IMR-90 (cell line): Measurements from ENCODE around the gene C16orf74. TPM values are rescaled to one million over a fixed set of nuclear protein-coding genes. Genes with fewer than 3 reads are reported as not detected.

ENCODE experiments used
- ATAC-seq: fragments of 200-7000 bp; cut with Tn5 transposase; 2 replicates; pipeline ENCODE4 v1.9.1; 2020; ENCODE audit warnings: low read depth, mild to moderate bottlenecking, moderate library complexity
- BruUV-seq: library from RNA; stranded (reverse); fragments of 400-500 nt; replicated peaks from 2 replicates; lab custom pipeline; 2021; lab: Mats Ljungman, UMichigan
- CTCF ChIA-PET: fragments of 300-600 bp; formaldehyde crosslinking; extraction: SDS; loops from one replicate; lab custom pipeline; 2021; ENCODE audit warnings: antibody characterized with exemption; lab: Yijun Ruan, JAX
- POLR2A ChIA-PET: fragments of 300-600 bp; sonication (Branson Sonifier 250); formaldehyde crosslinking; loops from one replicate; lab custom pipeline; 2022; ENCODE audit warnings: antibody characterized with exemption; ENCODE audit not compliant: unreplicated experiment; lab: Charles Lee
- DNase-seq: peaks from one replicate; pipeline ENCODE4 v3.0.0; 2013
- H2AFZ ChIP-seq: replicated peaks from 2 replicates; pipeline ENCODE3; 2013; ENCODE audit warnings: low read length, mild to moderate bottlenecking; ENCODE audit not compliant: poor library complexity
- H2AK5ac ChIP-seq: 2 replicates; pipeline ENCODE4 v1.6.1; 2013; ENCODE audit warnings: low read depth, low read length, inconsistent platforms
- H2AK9ac ChIP-seq: replicated peaks from 2 replicates; pipeline ENCODE3; 2013; ENCODE audit warnings: mild to moderate bottlenecking, low read depth, low read length, moderate library complexity; ENCODE audit not compliant: poor library complexity
- H2BK120ac ChIP-seq: 2 replicates; pipeline ENCODE4 v1.6.1; 2013; ENCODE audit warnings: low read depth, low read length, inconsistent platforms
- H2BK15ac ChIP-seq: 3 replicates; pipeline ENCODE4 v1.6.1; 2013; ENCODE audit warnings: low read depth, low read length, inconsistent platforms
- H2BK20ac ChIP-seq: 2 replicates; pipeline ENCODE4 v1.6.1; 2013; ENCODE audit warnings: low read depth, mild to moderate bottlenecking, inconsistent platforms, low read length, moderate library complexity
- H2BK5ac ChIP-seq: 2 replicates; pipeline ENCODE4 v1.6.1; 2013; ENCODE audit warnings: mild to moderate bottlenecking, low read depth, low read length, inconsistent platforms; ENCODE audit not compliant: poor library complexity, severe bottlenecking
- H3K14ac ChIP-seq: replicated peaks from 2 replicates; pipeline ENCODE4 v1.6.1; 2013; ENCODE audit warnings: low read depth, low read length, inconsistent platforms
- H3K18ac ChIP-seq: 2 replicates; pipeline ENCODE4 v1.6.1; 2013; ENCODE audit warnings: low read depth, low read length, control low read depth
- H3K23ac ChIP-seq: 2 replicates; pipeline ENCODE4 v1.6.1; 2013; ENCODE audit warnings: low read depth, low read length, inconsistent platforms
- H3K27ac ChIP-seq: 2 replicates; pipeline ENCODE4 v1.5.1; 2013; ENCODE audit warnings: mild to moderate bottlenecking, control low read depth, low read length; ENCODE audit not compliant: insufficient read depth
- H3K27me3 ChIP-seq: 2 replicates; pipeline ENCODE4 v1.6.1; 2013; ENCODE audit warnings: low read length; ENCODE audit not compliant: control insufficient read depth, insufficient read depth
- H3K36me3 ChIP-seq: 2 replicates; pipeline ENCODE4 v1.6.1; 2013; ENCODE audit warnings: low read length, mixed read lengths; ENCODE audit not compliant: control insufficient read depth, insufficient read depth
- H3K4ac ChIP-seq: 2 replicates; pipeline ENCODE4 v1.6.1; 2013; ENCODE audit warnings: low read depth, low read length, inconsistent platforms
- H3K4me1 ChIP-seq: 2 replicates; pipeline ENCODE4 v1.6.1; 2013; ENCODE audit warnings: low read length, mixed read lengths; ENCODE audit not compliant: control insufficient read depth, insufficient read depth
- H3K4me2 ChIP-seq: 2 replicates; pipeline ENCODE4 v1.6.1; 2013; ENCODE audit warnings: low read depth, mild to moderate bottlenecking, control low read depth, low read length, moderate library complexity
- H3K4me3 ChIP-seq: 2 replicates; pipeline ENCODE4 v1.5.1; 2013; ENCODE audit warnings: low read depth, mild to moderate bottlenecking, control low read depth, low read length, moderate library complexity; ENCODE audit not compliant: insufficient read depth
- H3K56ac ChIP-seq: 2 replicates; pipeline ENCODE4 v1.6.1; 2013; ENCODE audit warnings: low read length, inconsistent platforms; ENCODE audit not compliant: insufficient read depth; ENCODE audit errors: extremely low read depth
- H3K79me1 ChIP-seq, 2 experiments: 2 replicates each; pipeline ENCODE4 v1.6.1; 2013; ENCODE audit warnings: low read length in 2 of 2, inconsistent platforms in 1 of 2, low read depth in 1 of 2
- H3K9ac ChIP-seq: 2 replicates; pipeline ENCODE4 v1.6.1; 2013; ENCODE audit warnings: low read depth, low read length, control low read depth
- H3K9me1 ChIP-seq: 2 replicates; pipeline ENCODE4 v1.6.1; 2013; ENCODE audit warnings: low read length, inconsistent platforms; ENCODE audit not compliant: insufficient read depth
- H3K9me3 ChIP-seq: 2 replicates; pipeline ENCODE4 v1.6.1; 2013; ENCODE audit warnings: low read length; ENCODE audit not compliant: control insufficient read depth, insufficient read depth
- H4K20me1 ChIP-seq: 2 replicates; pipeline ENCODE4 v1.6.1; 2013; ENCODE audit warnings: low read length, inconsistent platforms; ENCODE audit not compliant: insufficient read depth
- H4K5ac ChIP-seq: 2 replicates; pipeline ENCODE4 v1.6.1; 2013; ENCODE audit warnings: mild to moderate bottlenecking, low read depth, low read length, control low read depth
- H4K8ac ChIP-seq, 2 experiments: 2 replicates each; pipeline ENCODE4 v1.6.1; 2013; ENCODE audit warnings: low read depth in 2 of 2, low read length in 2 of 2, control low read depth in 1 of 2, inconsistent platforms in 1 of 2
- H4K91ac ChIP-seq: 2 replicates; pipeline ENCODE4 v1.6.1; 2013; ENCODE audit warnings: low read depth, low read length, inconsistent platforms; ENCODE audit not compliant: insufficient read depth
- CHD1 ChIP-seq: IDR thresholded peaks from 2 replicates; pipeline ENCODE4 v1.6.1; 2012; ENCODE audit warnings: low read depth, low read length, improper control_type of control experiment
- CTCF ChIP-seq: conservative IDR thresholded peaks from 2 replicates; pipeline ENCODE4 v1.5.1; 2012; ENCODE audit warnings: mild to moderate bottlenecking, low read depth, low read length, improper control_type of control experiment
- ELK1 ChIP-seq: fragments of 150-350 bp; IDR thresholded peaks from 2 replicates; pipeline ENCODE4 v1.6.1; 2016; ENCODE audit warnings: low read depth, mild to moderate bottlenecking, low read length, moderate library complexity, borderline replicate concordance
- FOS ChIP-seq: fragments of 150-350 bp; IDR thresholded peaks from 2 replicates; pipeline ENCODE4 v1.6.1; 2016; ENCODE audit warnings: low read depth, low read length
- MAFK ChIP-seq: IDR thresholded peaks from 2 replicates; pipeline ENCODE4 v1.6.1; 2012; ENCODE audit warnings: low read depth, low read length, improper control_type of control experiment
- MXI1 ChIP-seq: IDR thresholded peaks from 2 replicates; pipeline ENCODE4 v1.6.1; 2012; ENCODE audit warnings: low read depth, mild to moderate bottlenecking, low read length, moderate library complexity, borderline replicate concordance
- POLR2A ChIP-seq: IDR thresholded peaks from 2 replicates; pipeline ENCODE4 v1.6.1; 2012; ENCODE audit warnings: mild to moderate bottlenecking, low read depth, low read length
- RAD21 ChIP-seq: IDR thresholded peaks from 2 replicates; pipeline ENCODE4 v1.6.1; 2012; ENCODE audit warnings: low read length, improper control_type of control experiment
- RCOR1 ChIP-seq: IDR thresholded peaks from 2 replicates; pipeline ENCODE4 v1.6.1; 2012; ENCODE audit warnings: mild to moderate bottlenecking, low read length, improper control_type of control experiment; ENCODE audit not compliant: insufficient replicate concordance
- RFX5 ChIP-seq: IDR thresholded peaks from 2 replicates; pipeline ENCODE4 v1.8.0; 2012; ENCODE audit warnings: low read depth, mild to moderate bottlenecking, low read length, moderate library complexity
- SMC3 ChIP-seq: fragments of 150-350 bp; IDR thresholded peaks from 2 replicates; pipeline ENCODE4 v1.6.1; 2016; ENCODE audit warnings: low read depth, mild to moderate bottlenecking, antibody characterized with exemption, low read length, moderate library complexity
- USF2 ChIP-seq: fragments of 150-350 bp; IDR thresholded peaks from 2 replicates; pipeline ENCODE4 v1.6.1; 2017; ENCODE audit warnings: mild to moderate bottlenecking, antibody characterized with exemption, low read length, low read depth
- WGBS, 2 experiments: methylation state at CpG; one replicate each; pipeline versions ENCODE4 v1.1.5 to v1.1.7; 2013; ENCODE audit warnings: missing lambda C conversion rate in 2 of 2; ENCODE audit not compliant: insufficient read length in 1 of 2; ENCODE audit errors: extremely low coverage in 2 of 2; 5-methylcytosine and 5-hydroxymethylcytosine counted together
- dilution Hi-C: fragments of 300-500 bp; cut with HindIII; formaldehyde crosslinking; loops from one replicate; pipeline ENCODE4 v1.14.3; 2018; ENCODE audit warnings: low sequenced_read_pairs; ENCODE audit not compliant: unreplicated experiment
- in situ Hi-C: fragments of 300-500 bp; cut with MboI; formaldehyde crosslinking; loops from 3 replicates; pipeline ENCODE4 v1.14.3; 2019; ENCODE audit warnings: low sequenced_read_pairs, inconsistent platforms, mixed read lengths
- intact Hi-C: fragments of 100-400 bp; cut with micrococcal nuclease; formaldehyde crosslinking; loops from 2 replicates; pipeline ENCODE4 v1.10.0; 2022
- polyA plus RNA-seq, 3 experiments: library from polyadenylated mRNA; depleted of rRNA; stranded (reverse); fragments of >200 nt; gene quantifications; 2 replicates each; pipeline ENCODE4 v1.2.3, GENCODE V29; 2012; ENCODE audit warnings: low replicate concordance in 1 of 3
- total RNA-seq: library from RNA; depleted of rRNA; stranded (reverse); fragments of >200 nt; gene quantifications from 2 replicates; pipeline ENCODE4 v1.2.3, GENCODE V29; 2012

C16orf74 gene
- total and polyA plus RNA-seq, 2 of the 4 experiments (the other 2 are of a cell fraction), result 4.5 to 12.2 TPM

GRCh38 chr16:85789773-85790172, 38.9 kb upstream of the C16orf74 start:
- in situ Hi-C loops (no loop called here), dilution Hi-C loops (no loop called here), intact Hi-C loops (no loop called here)
- ATAC-seq (no peak), DNase-seq (no peak)
- POLR2A ChIA-PET, result no interaction called here
- no CpG with 5 or more reads among the region's 6 CpGs for WGBS, 2 experiments
- no peak overlapping the region for H4K91ac ChIP-seq
- H4K5ac ChIP-seq, result no peak overlapping the region
- peaks cover 41% of the 10 kb centered on the region for H3K36me3 ChIP-seq
- H4K8ac ChIP-seq, result no peak overlapping the region
- no peak overlapping the region for H3K56ac ChIP-seq
- CTCF ChIA-PET, result no interaction called here
- no peak overlapping the region for H2AK9ac ChIP-seq
- no peaks in the 10 kb centered on the region for H3K27me3 ChIP-seq
- peaks cover 55 to 92% of the 10 kb centered on the region in 2 experiments for H3K79me1 ChIP-seq
- H2BK5ac ChIP-seq, result no peak overlapping the region
- H2BK20ac ChIP-seq, result no peak overlapping the region
- peaks cover 80% of the 10 kb centered on the region for H4K20me1 ChIP-seq
- no peak overlapping the region for H2AFZ ChIP-seq
- H2AK5ac ChIP-seq, result no peak overlapping the region
- TF ChIP-seq USF2, result no peak
- TF ChIP-seq RFX5, result no peak
- TF ChIP-seq POLR2A, result no peak
- no peak for TF ChIP-seq MAFK
- no peak for TF ChIP-seq FOS
- TF ChIP-seq ELK1, result no peak
- no peak for TF ChIP-seq RCOR1
- no peak for TF ChIP-seq RAD21
- TF ChIP-seq SMC3, result no peak
- TF ChIP-seq MXI1, result no peak
- TF ChIP-seq CTCF, result no peak
- TF ChIP-seq CHD1, result no peak
- H2BK120ac ChIP-seq, result no peak overlapping the region
- H3K23ac ChIP-seq, result no peak overlapping the region
- H3K14ac ChIP-seq, result no peak overlapping the region
- BruUV-seq, result no TSS peak
- no peak overlapping the region for H3K9ac ChIP-seq
- H3K9me3 ChIP-seq, result no peaks in the 10 kb centered on the region
- no peak overlapping the region for H3K4me2 ChIP-seq
- H3K27ac ChIP-seq, result no peak overlapping the region
- no peak overlapping the region for H3K4ac ChIP-seq
- H3K18ac ChIP-seq, result no peak overlapping the region
- no peak overlapping the region for H3K4me3 ChIP-seq
- H3K9me1 ChIP-seq, result peaks cover 11% of the 10 kb centered on the region
- H2BK15ac ChIP-seq, result no peak overlapping the region
- H3K4me1 ChIP-seq, result peaks cover 9% of the 10 kb centered on the region
